ENCODE measurements around the gene CCDC12. TPM values are rescaled to one million over a fixed set of nuclear protein-coding genes. Genes with fewer than 3 reads are reported as not detected.

The CCDC12 gene
- total RNA-seq, 1 donor from 2014 or later, result 33.0 TPM

DNA sequence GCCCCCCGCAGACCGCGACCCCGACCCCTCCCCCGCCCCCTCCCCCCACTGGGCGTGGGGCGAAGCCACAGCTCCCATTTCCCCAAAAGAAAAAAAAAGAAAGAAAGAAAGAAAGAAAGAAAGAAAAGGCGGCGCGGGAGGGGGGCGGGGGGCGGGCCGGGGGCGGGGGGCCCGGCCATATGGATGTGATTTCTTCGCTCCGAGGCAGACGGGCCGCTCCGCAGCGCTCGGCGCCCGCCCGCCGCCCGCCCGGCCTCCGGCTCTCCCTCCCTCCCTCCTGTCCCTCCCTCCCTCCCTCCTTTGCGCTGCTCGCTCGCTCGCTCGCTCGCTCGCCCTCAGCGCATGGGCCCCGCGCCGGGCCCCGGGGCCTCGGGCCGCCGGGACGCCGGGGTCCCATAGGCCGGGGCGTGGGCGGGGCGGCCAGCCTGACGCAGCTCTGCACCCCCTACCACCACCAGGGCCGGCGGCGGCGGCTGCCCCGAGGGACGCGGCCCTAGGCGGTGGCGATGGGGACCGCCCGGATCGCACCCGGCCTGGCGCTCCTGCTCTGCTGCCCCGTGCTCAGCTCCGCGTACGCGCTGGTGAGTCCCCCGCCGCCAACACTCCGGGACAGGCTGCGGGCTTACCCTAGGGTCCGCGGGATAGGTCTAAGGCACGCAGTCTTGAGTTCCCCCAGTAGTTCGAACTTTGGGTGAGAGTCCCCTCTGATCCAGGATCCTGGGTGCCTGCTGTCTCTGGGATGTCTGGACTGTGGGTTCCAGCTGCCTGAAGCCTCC lies 93.3 kb downstream of the CCDC12 start:
- TF ChIP-seq, protein P1, sequence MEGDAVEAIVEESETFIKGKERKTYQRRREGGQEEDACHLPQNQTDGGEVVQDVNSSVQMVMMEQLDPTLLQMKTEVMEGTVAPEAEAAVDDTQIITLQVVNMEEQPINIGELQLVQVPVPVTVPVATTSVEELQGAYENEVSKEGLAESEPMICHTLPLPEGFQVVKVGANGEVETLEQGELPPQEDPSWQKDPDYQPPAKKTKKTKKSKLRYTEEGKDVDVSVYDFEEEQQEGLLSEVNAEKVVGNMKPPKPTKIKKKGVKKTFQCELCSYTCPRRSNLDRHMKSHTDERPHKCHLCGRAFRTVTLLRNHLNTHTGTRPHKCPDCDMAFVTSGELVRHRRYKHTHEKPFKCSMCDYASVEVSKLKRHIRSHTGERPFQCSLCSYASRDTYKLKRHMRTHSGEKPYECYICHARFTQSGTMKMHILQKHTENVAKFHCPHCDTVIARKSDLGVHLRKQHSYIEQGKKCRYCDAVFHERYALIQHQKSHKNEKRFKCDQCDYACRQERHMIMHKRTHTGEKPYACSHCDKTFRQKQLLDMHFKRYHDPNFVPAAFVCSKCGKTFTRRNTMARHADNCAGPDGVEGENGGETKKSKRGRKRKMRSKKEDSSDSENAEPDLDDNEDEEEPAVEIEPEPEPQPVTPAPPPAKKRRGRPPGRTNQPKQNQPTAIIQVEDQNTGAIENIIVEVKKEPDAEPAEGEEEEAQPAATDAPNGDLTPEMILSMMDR (IDR thresholded peaks at IDR 0.05; ENCODE audit: insufficient read depth, low read length, poor library complexity, severe bottlenecking), result no peak
- DNase-seq (ENCODE audit: low read depth), result no peak
- Histone ChIP-seq H3K27me3 (ENCODE audit: control insufficient read depth, insufficient read depth, low read length) (peaks cover 32% of the 10 kb centered on the region), H3K36me3 (ENCODE audit: control insufficient read depth, insufficient read depth, low read length) (peaks cover 2% of the 10 kb centered on the region), H3K4me3 (ENCODE audit: low read depth, low read length) (peak overlapping the region; percentile 55)

DNA sequence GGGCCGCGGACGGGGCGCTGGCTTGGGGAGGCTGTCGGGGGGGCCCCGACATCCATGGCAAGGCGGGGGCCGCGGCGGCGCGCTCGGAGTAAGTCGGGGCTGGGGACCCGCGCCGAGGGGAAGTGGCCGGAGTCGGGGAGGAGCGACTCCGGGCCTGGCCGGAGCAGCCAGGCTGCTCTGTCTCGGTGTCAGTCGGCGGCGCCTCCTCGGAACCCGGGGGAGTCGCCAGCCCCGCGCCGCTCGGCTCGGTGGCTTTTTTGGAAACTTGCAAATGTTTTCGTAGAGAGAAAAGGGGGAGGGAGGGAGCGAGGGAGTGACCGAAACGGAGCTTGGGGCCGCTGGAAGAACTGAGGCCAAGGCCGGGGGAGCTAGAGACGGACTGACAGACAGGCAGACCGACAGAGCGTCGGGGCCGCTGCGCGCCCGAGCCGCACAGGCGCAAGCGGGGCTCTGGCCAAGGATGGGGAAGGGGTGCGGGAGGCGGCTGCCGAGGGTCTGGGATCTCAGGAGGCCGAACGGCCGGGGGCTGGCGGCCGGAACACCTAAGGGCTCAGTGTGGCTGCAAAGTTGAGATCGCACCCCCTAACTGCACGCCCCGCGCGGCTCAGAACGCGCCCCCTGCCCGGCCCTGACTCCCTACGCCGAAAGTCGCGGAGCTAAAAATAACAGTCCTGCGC lies 94.0 kb downstream of the CCDC12 start:
- TF ChIP-seq, protein P1 (IDR thresholded peaks at IDR 0.05; ENCODE audit: insufficient read depth, low read length, poor library complexity, severe bottlenecking), result no peak
- peaks cover 32% of the 10 kb centered on the region for H3K27me3 ChIP-seq (ENCODE audit: control insufficient read depth, insufficient read depth, low read length)
- no peak for DNase-seq (ENCODE audit: low read depth)
- H3K4me3 ChIP-seq (ENCODE audit: low read depth, low read length), result peak overlapping the region; percentile 55
- H3K36me3 ChIP-seq (ENCODE audit: control insufficient read depth, insufficient read depth, low read length), result peaks cover 2% of the 10 kb centered on the region

DNA sequence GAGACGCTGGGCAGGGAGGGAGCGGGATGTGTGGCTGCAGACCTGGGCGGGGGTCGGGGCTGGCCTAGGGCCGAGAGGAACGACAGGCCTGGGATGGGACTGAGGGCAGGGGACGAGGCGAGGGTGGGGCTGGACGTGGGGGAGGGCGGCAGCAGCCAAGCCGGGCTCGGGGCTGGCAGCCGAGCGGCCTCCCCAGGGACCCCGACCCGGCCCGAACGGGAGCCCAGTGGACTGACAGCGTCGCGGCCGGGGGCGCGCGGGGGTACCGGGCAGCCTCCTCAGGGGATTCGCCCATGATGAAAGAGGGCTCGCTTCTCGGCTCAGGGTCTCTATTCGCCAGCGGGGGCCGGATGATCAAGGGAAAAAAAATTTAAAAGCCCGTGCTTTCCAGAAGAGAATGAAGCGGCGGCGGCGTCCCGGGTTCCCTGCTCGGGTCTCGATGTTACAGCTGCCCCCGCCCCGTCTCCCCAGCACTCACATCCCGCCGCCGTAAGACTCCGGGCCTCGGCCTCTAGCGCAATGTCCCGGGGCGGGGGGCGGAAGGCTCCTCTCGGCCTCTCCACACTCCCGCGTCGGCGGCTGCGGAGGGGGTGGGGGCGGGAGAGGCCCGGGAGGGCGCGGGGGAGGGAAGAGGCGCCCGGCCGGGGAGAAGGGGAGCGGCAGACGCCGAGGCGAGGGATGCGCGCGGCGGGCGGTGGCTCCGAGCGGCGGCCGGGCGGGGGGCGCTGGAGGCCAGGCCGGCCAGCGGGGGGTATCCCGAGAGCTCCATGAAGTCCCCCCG lies 94.8 kb downstream of the CCDC12 start:
- peaks cover 2% of the 10 kb centered on the region for H3K36me3 ChIP-seq (ENCODE audit: control insufficient read depth, insufficient read depth, low read length)
- H3K27me3 ChIP-seq (ENCODE audit: control insufficient read depth, insufficient read depth, low read length), result peaks cover 32% of the 10 kb centered on the region
- H3K4me3 ChIP-seq (ENCODE audit: low read depth, low read length), result peak overlapping the region; percentile 55
- TF ChIP-seq, protein P1 (IDR thresholded peaks at IDR 0.05; ENCODE audit: insufficient read depth, low read length, poor library complexity, severe bottlenecking), result no peak
- no peak for DNase-seq (ENCODE audit: low read depth)

DNA sequence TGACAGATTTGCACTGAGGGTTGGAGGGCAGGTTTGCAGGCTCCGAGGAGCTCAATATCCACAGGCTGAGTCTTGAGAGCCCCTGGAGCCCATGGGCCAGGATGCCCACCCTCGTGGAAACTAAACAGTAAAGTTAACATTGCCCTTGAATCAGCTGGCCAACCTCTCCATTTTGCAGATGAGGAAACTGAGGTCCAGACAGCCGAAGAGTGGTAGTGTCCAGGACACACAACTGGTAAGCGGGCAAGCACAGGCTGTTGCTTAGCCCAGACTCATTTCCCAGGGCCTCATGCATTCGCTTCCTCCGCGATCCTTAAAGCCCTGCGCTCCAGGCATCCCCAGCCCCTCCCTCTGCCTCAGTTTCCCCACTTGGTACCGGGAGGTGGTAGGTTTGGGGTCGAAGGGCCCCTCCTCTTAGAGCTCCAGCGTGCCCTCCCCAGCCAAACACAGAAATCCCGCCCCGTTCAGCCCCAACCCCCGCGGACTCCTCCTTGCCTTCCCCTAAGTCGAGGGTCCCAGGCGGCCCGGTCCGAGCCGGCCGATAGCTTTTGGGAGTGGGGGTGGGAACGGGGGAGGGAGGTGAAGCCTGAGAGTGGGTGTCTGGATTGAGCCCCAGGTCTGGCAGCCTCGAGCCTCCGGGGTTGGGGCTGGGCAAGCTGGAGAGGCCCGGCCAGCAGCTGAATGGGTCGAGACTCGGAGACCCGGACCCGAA lies 95.5 kb downstream of the CCDC12 start:
- Histone ChIP-seq H3K27me3 (ENCODE audit: control insufficient read depth, insufficient read depth, low read length) (peaks cover 32% of the 10 kb centered on the region), H3K4me3 (ENCODE audit: low read depth, low read length) (peak overlapping the region; percentile 55)
- no peak for DNase-seq (ENCODE audit: low read depth)

More for the DNA sequence above, 95.5 kb downstream of the CCDC12 start:
- TF ChIP-seq, protein P1 (IDR thresholded peaks at IDR 0.05; ENCODE audit: insufficient read depth, low read length, poor library complexity, severe bottlenecking), result no peak
- H3K36me3 ChIP-seq (ENCODE audit: control insufficient read depth, insufficient read depth, low read length), result peaks cover 2% of the 10 kb centered on the region

All from kidney epithelial cell (primary cell).